ENCODE measurements around the gene DENND1B. TPM values are rescaled to one million over a fixed set of nuclear protein-coding genes. Genes with fewer than 3 reads are reported as not detected.
"Not testable (repeated sequence)": the region's sequence is repeated elsewhere in the genome, so short reads cannot be mapped to it uniquely, and the experiment has no call there.

Gene DENND1B
- total and polyA plus RNA-seq, 9 of the 15 experiments (the other 6 are each of a cell fraction or from before 2014, with no cell fraction given): 2.1 to 12.1 (median 7.5) TPM

- Histone ChIP-seq H3K36me3 (ENCODE audit: control insufficient read depth, insufficient read depth, low read length) (peaks cover 5% of the 10 kb centered on the region; the same call in 2 of the 3 replicates), H3K4me2 (ENCODE audit: insufficient read depth, low read length) (no peak overlapping the region), H4K20me1 (replicated peaks; ENCODE audit: control insufficient read depth, insufficient read depth, low read length) (no peaks in the 10 kb centered on the region), H2AFZ (ENCODE audit: low read depth, low read length) (no peak overlapping the region), H3K27ac (ENCODE audit: extremely low read depth, low read depth, low read length) (peak overlapping the region; percentile 8; the same call in 1 of the 3 replicates), H3K4me1 (replicated peaks in 1 of 2; ENCODE audit: control insufficient read depth in 2 of 2, insufficient read depth in 2 of 2, low read length in 2 of 2) (peaks cover 0 to 4% of the 10 kb centered on the region in 2 experiments; a peak in 1 of 5 replicates), H3K9ac (ENCODE audit: insufficient read depth in 1 of 2, low read depth in 2 of 2, low read length in 2 of 2) (no peak overlapping the region), H3K9me1 (ENCODE audit: control insufficient read depth, insufficient read depth, low read length) (no peaks in the 10 kb centered on the region), H3K79me2 (ENCODE audit: control insufficient read depth, insufficient read depth, low read length) (peaks cover 5% of the 10 kb centered on the region; the same call in 2 of the 3 replicates), H3K9me3 (replicated peaks; ENCODE audit: control insufficient read depth, insufficient read depth, low read depth, low read length) (no peaks in the 10 kb centered on the region), H3K27me3 (ENCODE audit: control insufficient read depth in 2 of 2, insufficient read depth in 2 of 2, low read length in 2 of 2) (no peaks in the 10 kb centered on the region), H3K4me3 (no peak overlapping the region)
- ChIA-PET POLR2A (interaction anchor here (0.8 to 1.5 kb wide), 3 partner anchors 14 to 28 kb away, joined by 3 read pairs; no protein-coding TSS in a partner anchor), CTCF (ENCODE audit: low intra/inter-chr PET ratio) (no interaction called here)
- intact Hi-C loops (cut with micrococcal nuclease): no loop called here
- no peak for FAIRE-seq
- in situ Hi-C loops (cut with MboI): no loop called here
- TF ChIP-seq KLF6 (CRISPR knock-in tag; IDR thresholded peaks at IDR 0.05; ENCODE audit: borderline replicate concordance) (no peak), FOXM1 (IDR thresholded peaks at IDR 0.05; ENCODE audit: low read depth) (peak; percentile 17; the same call in 1 of the 2 replicates), FOXM1 (CRISPR knock-in tag; IDR thresholded peaks at IDR 0.05; ENCODE audit: low read depth) (no peak)
- ATAC-seq: no peak
- 21% methylated on average over 2 of the region's 2 CpGs for WGBS (ENCODE audit: insufficient coverage, low coverage, missing lambda C conversion rate)
- no peak for DNase-seq (ENCODE audit: extremely low read depth in 1 of 4, low spot score in 3 of 4)
- no TSS peak for BruUV-seq (replicated peaks)
Measured at GRCh38 chr1:197761654-197762053, 13.6 kb downstream of the DENND1B start.

DNA sequence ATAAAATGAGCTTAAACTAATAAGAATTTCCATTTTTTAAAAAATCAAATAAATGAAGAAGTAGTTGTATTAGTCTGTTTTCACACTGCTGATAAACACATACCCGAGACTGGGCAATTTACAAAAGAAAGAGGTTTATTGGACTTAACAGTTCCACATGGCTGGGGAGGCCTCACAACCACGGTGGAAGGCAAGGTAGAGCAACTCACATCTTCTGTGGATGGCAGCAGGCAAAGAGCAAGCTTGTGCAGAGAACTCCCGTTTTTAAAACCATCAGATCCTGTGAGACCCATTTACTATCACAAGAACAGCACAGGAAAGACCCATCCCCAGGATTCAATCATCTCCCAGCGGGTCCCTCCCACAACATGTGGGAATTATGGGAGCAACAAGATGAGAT lies 19.7 kb downstream of the DENND1B start:
- POLR2A ChIA-PET: interaction anchor here (0.6 kb wide), 1 partner anchor 14 kb away, joined by 3 read pairs; no protein-coding TSS in a partner anchor
- DNase-seq (ENCODE audit: extremely low read depth in 1 of 4, low spot score in 3 of 4); in situ Hi-C loops (cut with MboI); H3K27me3 ChIP-seq (ENCODE audit: control insufficient read depth in 2 of 2, insufficient read depth in 2 of 2, low read length in 2 of 2); H4K20me1 ChIP-seq (replicated peaks; ENCODE audit: control insufficient read depth, insufficient read depth, low read length); H3K4me1 ChIP-seq (replicated peaks in 1 of 2; ENCODE audit: control insufficient read depth in 2 of 2, insufficient read depth in 2 of 2, low read length in 2 of 2); H3K27ac ChIP-seq (ENCODE audit: extremely low read depth, low read depth, low read length); H3K4me3 ChIP-seq; H3K4me2 ChIP-seq (ENCODE audit: insufficient read depth, low read length); H3K9me3 ChIP-seq (replicated peaks; ENCODE audit: control insufficient read depth, insufficient read depth, low read depth, low read length); BruUV-seq (replicated peaks); H3K9me1 ChIP-seq (ENCODE audit: control insufficient read depth, insufficient read depth, low read length); H3K79me2 ChIP-seq (ENCODE audit: control insufficient read depth, insufficient read depth, low read length); CTCF ChIA-PET (ENCODE audit: low intra/inter-chr PET ratio); intact Hi-C loops (cut with micrococcal nuclease); H2AFZ ChIP-seq (ENCODE audit: low read depth, low read length); FAIRE-seq; H3K36me3 ChIP-seq (ENCODE audit: control insufficient read depth, insufficient read depth, low read length); H3K9ac ChIP-seq (ENCODE audit: insufficient read depth in 1 of 2, low read depth in 2 of 2, low read length in 2 of 2): not testable (repeated sequence)
- WGBS (ENCODE audit: insufficient coverage, low coverage, missing lambda C conversion rate): 50% methylated on average over 4 of the region's 4 CpGs
- TF ChIP-seq ZNF766 (CRISPR knock-in tag; conservative IDR thresholded peaks at IDR 0.05): peak; percentile 50; the same call in 1 of the 2 replicates
- peak; percentile 59 for ATAC-seq
